IMR-90 (cell line): ENCODE data around the gene STARD13. TPM values are rescaled to one million over a fixed set of nuclear protein-coding genes. Genes with fewer than 3 reads are reported as not detected.
A peak's percentile ranks its signal among the peaks of the same experiment; 100 is the strongest.

Experiments used
- ATAC-seq: fragments of 200-7000 bp; cut with Tn5 transposase; 2 replicates; pipeline ENCODE4 v1.9.1; 2020; ENCODE audit warnings: low read depth, mild to moderate bottlenecking, moderate library complexity
- BruUV-seq: library from RNA; stranded (reverse); fragments of 400-500 nt; replicated peaks from 2 replicates; lab custom pipeline; 2021; lab: Mats Ljungman, UMichigan
- CTCF ChIA-PET: fragments of 300-600 bp; formaldehyde crosslinking; extraction: SDS; loops from one replicate; lab custom pipeline; 2021; ENCODE audit warnings: antibody characterized with exemption; lab: Yijun Ruan, JAX
- POLR2A ChIA-PET: fragments of 300-600 bp; sonication (Branson Sonifier 250); formaldehyde crosslinking; loops from one replicate; lab custom pipeline; 2022; ENCODE audit warnings: antibody characterized with exemption; ENCODE audit not compliant: unreplicated experiment; lab: Charles Lee
- DNase-seq: peaks from one replicate; pipeline ENCODE4 v3.0.0; 2013
- H2AFZ ChIP-seq: replicated peaks from 2 replicates; pipeline ENCODE3; 2013; ENCODE audit warnings: low read length, mild to moderate bottlenecking; ENCODE audit not compliant: poor library complexity
- H2AK5ac ChIP-seq: 2 replicates; pipeline ENCODE4 v1.6.1; 2013; ENCODE audit warnings: low read depth, low read length, inconsistent platforms
- H2AK9ac ChIP-seq: replicated peaks from 2 replicates; pipeline ENCODE3; 2013; ENCODE audit warnings: mild to moderate bottlenecking, low read depth, low read length, moderate library complexity; ENCODE audit not compliant: poor library complexity
- H2BK120ac ChIP-seq: 2 replicates; pipeline ENCODE4 v1.6.1; 2013; ENCODE audit warnings: low read depth, low read length, inconsistent platforms
- H2BK15ac ChIP-seq: 3 replicates; pipeline ENCODE4 v1.6.1; 2013; ENCODE audit warnings: low read depth, low read length, inconsistent platforms
- H2BK20ac ChIP-seq: 2 replicates; pipeline ENCODE4 v1.6.1; 2013; ENCODE audit warnings: low read depth, mild to moderate bottlenecking, inconsistent platforms, low read length, moderate library complexity
- H2BK5ac ChIP-seq: 2 replicates; pipeline ENCODE4 v1.6.1; 2013; ENCODE audit warnings: mild to moderate bottlenecking, low read depth, low read length, inconsistent platforms; ENCODE audit not compliant: poor library complexity, severe bottlenecking
- H3K14ac ChIP-seq: replicated peaks from 2 replicates; pipeline ENCODE4 v1.6.1; 2013; ENCODE audit warnings: low read depth, low read length, inconsistent platforms
- H3K18ac ChIP-seq: 2 replicates; pipeline ENCODE4 v1.6.1; 2013; ENCODE audit warnings: low read depth, low read length, control low read depth
- H3K23ac ChIP-seq: 2 replicates; pipeline ENCODE4 v1.6.1; 2013; ENCODE audit warnings: low read depth, low read length, inconsistent platforms
- H3K27ac ChIP-seq: 2 replicates; pipeline ENCODE4 v1.5.1; 2013; ENCODE audit warnings: mild to moderate bottlenecking, control low read depth, low read length; ENCODE audit not compliant: insufficient read depth
- H3K27me3 ChIP-seq: 2 replicates; pipeline ENCODE4 v1.6.1; 2013; ENCODE audit warnings: low read length; ENCODE audit not compliant: control insufficient read depth, insufficient read depth
- H3K36me3 ChIP-seq: 2 replicates; pipeline ENCODE4 v1.6.1; 2013; ENCODE audit warnings: low read length, mixed read lengths; ENCODE audit not compliant: control insufficient read depth, insufficient read depth
- H3K4ac ChIP-seq: 2 replicates; pipeline ENCODE4 v1.6.1; 2013; ENCODE audit warnings: low read depth, low read length, inconsistent platforms
- H3K4me1 ChIP-seq: 2 replicates; pipeline ENCODE4 v1.6.1; 2013; ENCODE audit warnings: low read length, mixed read lengths; ENCODE audit not compliant: control insufficient read depth, insufficient read depth
- H3K4me2 ChIP-seq: 2 replicates; pipeline ENCODE4 v1.6.1; 2013; ENCODE audit warnings: low read depth, mild to moderate bottlenecking, control low read depth, low read length, moderate library complexity
- H3K4me3 ChIP-seq: 2 replicates; pipeline ENCODE4 v1.5.1; 2013; ENCODE audit warnings: low read depth, mild to moderate bottlenecking, control low read depth, low read length, moderate library complexity; ENCODE audit not compliant: insufficient read depth
- H3K56ac ChIP-seq: 2 replicates; pipeline ENCODE4 v1.6.1; 2013; ENCODE audit warnings: low read length, inconsistent platforms; ENCODE audit not compliant: insufficient read depth; ENCODE audit errors: extremely low read depth
- H3K79me1 ChIP-seq, 2 experiments: 2 replicates each; pipeline ENCODE4 v1.6.1; 2013; ENCODE audit warnings: low read length in 2 of 2, inconsistent platforms in 1 of 2, low read depth in 1 of 2
- H3K9ac ChIP-seq: 2 replicates; pipeline ENCODE4 v1.6.1; 2013; ENCODE audit warnings: low read depth, low read length, control low read depth
- H3K9me1 ChIP-seq: 2 replicates; pipeline ENCODE4 v1.6.1; 2013; ENCODE audit warnings: low read length, inconsistent platforms; ENCODE audit not compliant: insufficient read depth
- H3K9me3 ChIP-seq: 2 replicates; pipeline ENCODE4 v1.6.1; 2013; ENCODE audit warnings: low read length; ENCODE audit not compliant: control insufficient read depth, insufficient read depth
- H4K20me1 ChIP-seq: 2 replicates; pipeline ENCODE4 v1.6.1; 2013; ENCODE audit warnings: low read length, inconsistent platforms; ENCODE audit not compliant: insufficient read depth
- H4K5ac ChIP-seq: 2 replicates; pipeline ENCODE4 v1.6.1; 2013; ENCODE audit warnings: mild to moderate bottlenecking, low read depth, low read length, control low read depth
- H4K8ac ChIP-seq, 2 experiments: 2 replicates each; pipeline ENCODE4 v1.6.1; 2013; ENCODE audit warnings: low read depth in 2 of 2, low read length in 2 of 2, control low read depth in 1 of 2, inconsistent platforms in 1 of 2
- H4K91ac ChIP-seq: 2 replicates; pipeline ENCODE4 v1.6.1; 2013; ENCODE audit warnings: low read depth, low read length, inconsistent platforms; ENCODE audit not compliant: insufficient read depth
- CEBPB ChIP-seq: IDR thresholded peaks from 2 replicates; pipeline ENCODE4 v1.6.1; 2012; ENCODE audit warnings: low read depth, low read length, improper control_type of control experiment
- POLR2A ChIP-seq: IDR thresholded peaks from 2 replicates; pipeline ENCODE4 v1.6.1; 2012; ENCODE audit warnings: mild to moderate bottlenecking, low read depth, low read length
- WGBS, 2 experiments: methylation state at CpG; one replicate each; pipeline versions ENCODE4 v1.1.5 to v1.1.7; 2013; ENCODE audit warnings: missing lambda C conversion rate in 2 of 2; ENCODE audit not compliant: insufficient read length in 1 of 2; ENCODE audit errors: extremely low coverage in 2 of 2; 5-methylcytosine and 5-hydroxymethylcytosine counted together
- dilution Hi-C: fragments of 300-500 bp; cut with HindIII; formaldehyde crosslinking; loops from one replicate; pipeline ENCODE4 v1.14.3; 2018; ENCODE audit warnings: low sequenced_read_pairs; ENCODE audit not compliant: unreplicated experiment
- in situ Hi-C: fragments of 300-500 bp; cut with MboI; formaldehyde crosslinking; loops from 3 replicates; pipeline ENCODE4 v1.14.3; 2019; ENCODE audit warnings: low sequenced_read_pairs, inconsistent platforms, mixed read lengths
- intact Hi-C: fragments of 100-400 bp; cut with micrococcal nuclease; formaldehyde crosslinking; loops from 2 replicates; pipeline ENCODE4 v1.10.0; 2022
- polyA plus RNA-seq, 3 experiments: library from polyadenylated mRNA; depleted of rRNA; stranded (reverse); fragments of >200 nt; gene quantifications; 2 replicates each; pipeline ENCODE4 v1.2.3, GENCODE V29; 2012; ENCODE audit warnings: low replicate concordance in 1 of 3
- total RNA-seq: library from RNA; depleted of rRNA; stranded (reverse); fragments of >200 nt; gene quantifications from 2 replicates; pipeline ENCODE4 v1.2.3, GENCODE V29; 2012
- TF ChIP-seq, protein P1 (sequence below): conservative IDR thresholded peaks from 2 replicates; pipeline ENCODE4 v1.5.1; 2012; ENCODE audit warnings: mild to moderate bottlenecking, low read depth, low read length, improper control_type of control experiment

The STARD13 gene
- total and polyA plus RNA-seq, 2 of the 4 experiments (the other 2 are of a cell fraction) = 23.6 to 46.6 TPM

GRCh38 chr13:33218020-33218419 lies 67.5 kb downstream of the STARD13 start:
- Histone ChIP-seq H3K4me2 (peak overlapping the region; percentile 19; the same call in 1 of the 2 replicates), H3K14ac (peak overlapping the region; percentile 30; the same call in 1 of the 2 replicates), H4K8ac (peak overlapping the region in 1 of 2 experiments; percentile 62; a peak in 2 of 4 replicates), H4K20me1 (peaks cover 25% of the 10 kb centered on the region), H3K4ac (peak overlapping the region; percentile 51), H2BK120ac (peak overlapping the region; percentile 45), H3K27me3 (no peaks in the 10 kb centered on the region), H3K79me1 (peaks cover 37 to 78% of the 10 kb centered on the region in 2 experiments), H2AK5ac (peak overlapping the region; percentile 78; the same call in 1 of the 2 replicates), H4K5ac (peak overlapping the region; percentile 4; the same call in 1 of the 2 replicates), H3K9me1 (peaks cover 27% of the 10 kb centered on the region), H2BK20ac (peak overlapping the region; percentile 80), H3K4me1 (peaks cover 31% of the 10 kb centered on the region), H3K9ac (no peak overlapping the region), H3K18ac (peak overlapping the region; percentile 20; the same call in 1 of the 2 replicates), H3K36me3 (peaks cover 12% of the 10 kb centered on the region), H3K23ac (peak overlapping the region; percentile 33; the same call in 1 of the 2 replicates), H2BK15ac (no peak overlapping the region; the same call in 2 of the 3 replicates), H2AK9ac (peak overlapping the region; percentile 51), H3K27ac (peak overlapping the region; percentile 18; the same call in 1 of the 2 replicates), H3K4me3 (no peak overlapping the region), H2AFZ (no peak overlapping the region), H2BK5ac (peak overlapping the region; percentile 72), H4K91ac (peak overlapping the region; percentile 4), H3K9me3 (no peaks in the 10 kb centered on the region), H3K56ac (no peak overlapping the region)
- intact Hi-C loops (no loop called here), dilution Hi-C loops (no loop called here), in situ Hi-C loops (no loop called here)
- ChIA-PET POLR2A (no interaction called here), CTCF (interaction anchor here (0.6 kb wide), 1 partner anchor 22 kb away, joined by 3 read pairs; no protein-coding TSS in a partner anchor)
- TF ChIP-seq CEBPB (peak; percentile 78), POLR2A (no peak)
- TF ChIP-seq, protein P1, sequence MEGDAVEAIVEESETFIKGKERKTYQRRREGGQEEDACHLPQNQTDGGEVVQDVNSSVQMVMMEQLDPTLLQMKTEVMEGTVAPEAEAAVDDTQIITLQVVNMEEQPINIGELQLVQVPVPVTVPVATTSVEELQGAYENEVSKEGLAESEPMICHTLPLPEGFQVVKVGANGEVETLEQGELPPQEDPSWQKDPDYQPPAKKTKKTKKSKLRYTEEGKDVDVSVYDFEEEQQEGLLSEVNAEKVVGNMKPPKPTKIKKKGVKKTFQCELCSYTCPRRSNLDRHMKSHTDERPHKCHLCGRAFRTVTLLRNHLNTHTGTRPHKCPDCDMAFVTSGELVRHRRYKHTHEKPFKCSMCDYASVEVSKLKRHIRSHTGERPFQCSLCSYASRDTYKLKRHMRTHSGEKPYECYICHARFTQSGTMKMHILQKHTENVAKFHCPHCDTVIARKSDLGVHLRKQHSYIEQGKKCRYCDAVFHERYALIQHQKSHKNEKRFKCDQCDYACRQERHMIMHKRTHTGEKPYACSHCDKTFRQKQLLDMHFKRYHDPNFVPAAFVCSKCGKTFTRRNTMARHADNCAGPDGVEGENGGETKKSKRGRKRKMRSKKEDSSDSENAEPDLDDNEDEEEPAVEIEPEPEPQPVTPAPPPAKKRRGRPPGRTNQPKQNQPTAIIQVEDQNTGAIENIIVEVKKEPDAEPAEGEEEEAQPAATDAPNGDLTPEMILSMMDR = no peak
- no CpG with 5 or more reads among the region's 4 CpGs for WGBS, 2 experiments
- DNase-seq (peak; percentile 71), ATAC-seq (peak; percentile 40)
- BruUV-seq = no TSS peak
